Calu3 (cell line): ENCODE results near the gene IL22. TPM values are rescaled to one million over a fixed set of nuclear protein-coding genes. Genes with fewer than 3 reads are reported as not detected.
"Not testable (repeated sequence)": the region's sequence is repeated elsewhere in the genome, so short reads cannot be mapped to it uniquely, and the experiment has no call there.

Experiments
- BruUV-seq: library from RNA; stranded (reverse); fragments of 400-500 nt; replicated peaks from 2 replicates; lab custom pipeline; 2021; lab: Mats Ljungman, UMichigan
- CTCF ChIA-PET: fragments of 300-600 bp; sonication (Branson Sonifier 250); formaldehyde crosslinking; loops from one replicate; lab custom pipeline; 2022; ENCODE audit warnings: antibody characterized with exemption; lab: Charles Lee
- DNase-seq: peaks from one replicate; pipeline ENCODE4 v3.0.0; 2022
- H3K27ac Mint-ChIP-seq: one replicate; pipeline ENCODE4 v1.8.0; 2022; ENCODE audit warnings: mixed read lengths; ENCODE audit not compliant: unreplicated experiment
- H3K27me3 Mint-ChIP-seq: one replicate; pipeline ENCODE4 v1.8.0; 2022; ENCODE audit warnings: mixed read lengths; ENCODE audit not compliant: unreplicated experiment
- H3K36me3 Mint-ChIP-seq: one replicate; pipeline ENCODE4 v1.8.0; 2022; ENCODE audit warnings: mild to moderate bottlenecking, moderate library complexity, mixed read lengths; ENCODE audit not compliant: insufficient read depth, unreplicated experiment
- H3K4me1 Mint-ChIP-seq: one replicate; pipeline ENCODE4 v1.8.0; 2022; ENCODE audit warnings: mild to moderate bottlenecking, low read depth, mixed read lengths; ENCODE audit not compliant: unreplicated experiment
- H3K4me3 Mint-ChIP-seq: one replicate; pipeline ENCODE4 v1.8.0; 2022; ENCODE audit warnings: mild to moderate bottlenecking, low read depth, moderate library complexity, mixed read lengths; ENCODE audit not compliant: unreplicated experiment
- H3K9me3 Mint-ChIP-seq: one replicate; pipeline ENCODE4 v1.8.0; 2022; ENCODE audit warnings: low read depth, mixed read lengths; ENCODE audit not compliant: unreplicated experiment
- intact Hi-C: fragments of 100-400 bp; cut with micrococcal nuclease; formaldehyde crosslinking; loops from one replicate; pipeline ENCODE4 v1.10.0; 2022; ENCODE audit not compliant: unreplicated experiment
- total RNA-seq: library from RNA; stranded (reverse); gene quantifications from 2 replicates; pipeline ENCODE4 v1.2.3, GENCODE V29; 2022
- TF ChIP-seq, protein P1 (sequence below): fragments of 200-600 bp; IDR thresholded peaks from one replicate; pipeline ENCODE4 v1.8.0; 2022; ENCODE audit warnings: antibody characterized with exemption; ENCODE audit not compliant: unreplicated experiment

Gene IL22
- total RNA-seq, 1 experiment from 2014 or later: not detected

DNA sequence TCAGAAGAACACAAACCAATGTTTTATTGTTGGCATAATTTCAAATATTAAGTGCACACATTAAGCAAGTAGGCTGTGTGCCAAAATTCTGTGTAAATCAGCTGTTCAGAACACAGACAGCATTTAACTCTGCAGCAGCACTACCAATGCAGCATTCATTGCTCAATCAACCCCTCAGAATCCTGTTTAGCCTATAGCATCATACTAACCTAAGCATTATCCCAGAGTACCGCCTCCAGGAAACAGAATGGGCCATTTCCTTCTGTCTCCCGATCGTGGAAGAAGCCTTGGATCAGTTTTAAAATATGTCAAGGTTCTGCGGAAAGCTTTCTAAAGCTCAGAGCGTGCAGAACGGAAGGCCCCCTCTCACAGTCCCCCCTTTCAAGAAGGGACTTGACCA lies 31.1 kb downstream of the IL22 start:
- no peak overlapping the region for H3K27ac Mint-ChIP-seq
- peaks cover 36% of the 10 kb centered on the region for H3K27me3 Mint-ChIP-seq
- TF ChIP-seq, protein P1, sequence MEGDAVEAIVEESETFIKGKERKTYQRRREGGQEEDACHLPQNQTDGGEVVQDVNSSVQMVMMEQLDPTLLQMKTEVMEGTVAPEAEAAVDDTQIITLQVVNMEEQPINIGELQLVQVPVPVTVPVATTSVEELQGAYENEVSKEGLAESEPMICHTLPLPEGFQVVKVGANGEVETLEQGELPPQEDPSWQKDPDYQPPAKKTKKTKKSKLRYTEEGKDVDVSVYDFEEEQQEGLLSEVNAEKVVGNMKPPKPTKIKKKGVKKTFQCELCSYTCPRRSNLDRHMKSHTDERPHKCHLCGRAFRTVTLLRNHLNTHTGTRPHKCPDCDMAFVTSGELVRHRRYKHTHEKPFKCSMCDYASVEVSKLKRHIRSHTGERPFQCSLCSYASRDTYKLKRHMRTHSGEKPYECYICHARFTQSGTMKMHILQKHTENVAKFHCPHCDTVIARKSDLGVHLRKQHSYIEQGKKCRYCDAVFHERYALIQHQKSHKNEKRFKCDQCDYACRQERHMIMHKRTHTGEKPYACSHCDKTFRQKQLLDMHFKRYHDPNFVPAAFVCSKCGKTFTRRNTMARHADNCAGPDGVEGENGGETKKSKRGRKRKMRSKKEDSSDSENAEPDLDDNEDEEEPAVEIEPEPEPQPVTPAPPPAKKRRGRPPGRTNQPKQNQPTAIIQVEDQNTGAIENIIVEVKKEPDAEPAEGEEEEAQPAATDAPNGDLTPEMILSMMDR: no peak
- no TSS peak for BruUV-seq
- no peaks in the 10 kb centered on the region for H3K9me3 Mint-ChIP-seq
- intact Hi-C loops: no loop called here
- no peak for DNase-seq
- no peak overlapping the region for H3K4me3 Mint-ChIP-seq
- H3K36me3 Mint-ChIP-seq: no peaks in the 10 kb centered on the region
- CTCF ChIA-PET: interaction anchor here (1.3 kb wide), 1 partner anchor 95 kb away, joined by 6 read pairs; no protein-coding TSS in a partner anchor
- no peaks in the 10 kb centered on the region for H3K4me1 Mint-ChIP-seq

DNA sequence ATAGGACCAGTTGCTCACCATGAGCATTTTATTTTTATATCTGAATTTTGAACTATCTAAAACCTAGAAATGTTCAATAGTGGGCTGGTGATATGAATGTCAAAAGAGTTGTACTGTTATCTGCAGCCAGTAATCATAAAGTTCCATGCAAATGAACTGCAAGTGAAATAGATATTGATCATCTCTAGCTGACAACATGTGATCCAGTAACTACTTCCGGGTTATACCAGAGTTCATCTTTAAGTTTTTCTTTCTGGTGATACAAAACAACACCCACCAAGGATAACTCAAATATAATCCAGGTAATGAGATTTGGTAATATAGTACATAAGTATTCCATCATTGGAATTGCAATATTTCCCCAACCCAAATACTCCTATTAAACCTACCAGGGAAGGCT lies 31.9 kb downstream of the IL22 start:
- CTCF ChIA-PET: no interaction called here
- Mint-ChIP-seq H3K36me3 (no peaks in the 10 kb centered on the region), H3K27me3 (peaks cover 27% of the 10 kb centered on the region), H3K27ac (no peak overlapping the region), H3K9me3 (no peaks in the 10 kb centered on the region), H3K4me1 (no peaks in the 10 kb centered on the region), H3K4me3 (no peak overlapping the region)
- no peak for DNase-seq
- intact Hi-C loops: no loop called here
- no TSS peak for BruUV-seq
- TF ChIP-seq, protein P1: no peak

DNA sequence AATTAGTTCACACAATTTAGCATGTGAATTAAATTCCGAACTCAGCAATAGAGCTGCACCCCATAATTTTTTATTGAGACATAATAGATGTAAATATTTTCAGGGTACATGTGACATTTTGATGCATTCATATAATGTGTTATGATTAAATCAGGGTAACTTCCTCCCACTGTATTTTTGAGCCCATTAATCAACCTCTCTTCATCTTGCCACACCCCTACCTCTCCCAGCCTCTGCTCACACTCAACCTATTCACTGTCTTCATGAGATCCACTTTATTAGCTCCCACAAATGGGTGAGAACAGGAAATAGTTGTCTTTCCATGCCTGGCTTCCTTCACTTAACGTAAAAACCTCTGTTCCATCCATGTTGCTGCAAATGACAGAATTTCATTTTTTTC lies 42.5 kb downstream of the IL22 start:
- no peaks in the 10 kb centered on the region for H3K4me1 Mint-ChIP-seq
- no peaks in the 10 kb centered on the region for H3K36me3 Mint-ChIP-seq
- no peak overlapping the region for H3K27ac Mint-ChIP-seq
- DNase-seq: no peak
- BruUV-seq: no TSS peak
- H3K4me3 Mint-ChIP-seq: no peak overlapping the region
- CTCF ChIA-PET: no interaction called here
- intact Hi-C loops: no loop called here
- TF ChIP-seq, protein P1: no peak
- peaks cover 70% of the 10 kb centered on the region for H3K27me3 Mint-ChIP-seq
- no peaks in the 10 kb centered on the region for H3K9me3 Mint-ChIP-seq

DNA sequence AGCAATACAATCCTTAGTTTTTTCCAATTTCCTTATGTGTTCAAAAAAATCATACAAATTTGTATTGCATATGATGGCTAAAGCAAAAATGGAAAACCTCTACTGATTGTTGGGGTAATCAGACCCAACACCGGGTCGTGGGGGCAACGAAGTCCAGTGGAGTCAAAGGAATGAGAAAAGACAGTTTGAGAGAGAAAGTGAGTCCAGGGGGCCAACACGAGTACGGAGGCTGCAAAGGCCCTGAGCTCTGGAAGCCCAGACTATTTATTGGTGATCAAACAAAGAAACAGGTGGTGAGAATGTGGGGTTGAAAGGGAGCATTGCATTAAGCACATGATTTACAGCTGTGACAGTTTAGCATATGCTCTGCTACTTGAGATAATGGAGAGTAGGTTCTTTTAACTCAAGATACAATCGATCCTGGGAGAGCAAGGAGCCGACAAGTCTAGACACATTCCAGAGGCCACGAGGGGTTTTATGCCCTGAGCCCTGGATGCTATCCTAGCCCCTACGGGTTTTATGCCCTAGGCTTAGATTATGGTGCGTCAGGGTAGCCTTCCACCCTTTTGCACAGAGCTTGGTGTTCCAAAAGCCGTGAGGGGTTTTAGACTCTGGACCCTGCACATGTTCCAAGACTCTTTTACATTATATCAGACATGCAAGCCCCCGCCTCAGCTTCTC lies 44.2 kb downstream of the IL22 start:
- H3K4me1 Mint-ChIP-seq, H3K27ac Mint-ChIP-seq, H3K4me3 Mint-ChIP-seq, intact Hi-C loops, H3K36me3 Mint-ChIP-seq, H3K9me3 Mint-ChIP-seq, CTCF ChIA-PET, BruUV-seq, DNase-seq: not testable (repeated sequence)
- H3K27me3 Mint-ChIP-seq: peaks cover 74% of the 10 kb centered on the region

DNA sequence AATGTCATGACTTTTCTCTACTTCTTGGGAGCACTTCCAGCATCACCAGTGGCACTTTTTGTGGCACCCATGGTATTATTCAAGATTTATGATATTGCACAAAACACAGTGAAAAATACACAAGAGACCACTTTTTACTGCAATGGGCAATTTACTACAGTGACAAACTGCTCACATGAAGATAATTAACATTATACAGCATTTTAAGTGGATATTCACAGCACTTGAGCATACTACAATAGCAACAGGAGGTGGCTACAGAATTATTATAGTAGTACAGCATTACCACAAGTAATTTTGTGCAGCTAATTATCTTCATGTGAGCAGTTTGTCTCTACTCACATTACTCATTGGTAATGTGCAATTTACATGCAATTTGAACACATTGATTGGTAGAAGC lies 46.1 kb downstream of the IL22 start:
- CTCF ChIA-PET: no interaction called here
- Mint-ChIP-seq H3K27me3 (peaks cover 68% of the 10 kb centered on the region), H3K27ac (no peak overlapping the region), H3K36me3 (no peaks in the 10 kb centered on the region), H3K4me1 (no peaks in the 10 kb centered on the region), H3K9me3 (no peaks in the 10 kb centered on the region), H3K4me3 (no peak overlapping the region)
- TF ChIP-seq, protein P1: no peak
- no TSS peak for BruUV-seq
- no peak for DNase-seq
- intact Hi-C loops: no loop called here
